Peyer's patch (tissue), 4 donors: Measurements from ENCODE around the gene PEX5.

Experiments used
- POLR2A ChIP-seq, 2 donors: fragments of 450-650 bp; IDR thresholded peaks; one replicate each; pipeline ENCODE4 v1.5.1; 2017; ENCODE audit warnings: antibody characterized with exemption in 2 of 2, mild to moderate bottlenecking in 2 of 2, moderate library complexity in 2 of 2
- TF ChIP-seq, protein P1 (sequence below), 6 experiments: fragments of 450-650 bp in 4 of 6; fragments of 200-600 bp in 2 of 6; sonication (generic) in 1 of 6; IDR thresholded peaks; one replicate each; pipeline ENCODE4 v1.5.1; 2017 to 2019; ENCODE audit warnings: antibody characterized with exemption in 6 of 6, mild to moderate bottlenecking in 3 of 6, moderate library complexity in 1 of 6

DNA sequence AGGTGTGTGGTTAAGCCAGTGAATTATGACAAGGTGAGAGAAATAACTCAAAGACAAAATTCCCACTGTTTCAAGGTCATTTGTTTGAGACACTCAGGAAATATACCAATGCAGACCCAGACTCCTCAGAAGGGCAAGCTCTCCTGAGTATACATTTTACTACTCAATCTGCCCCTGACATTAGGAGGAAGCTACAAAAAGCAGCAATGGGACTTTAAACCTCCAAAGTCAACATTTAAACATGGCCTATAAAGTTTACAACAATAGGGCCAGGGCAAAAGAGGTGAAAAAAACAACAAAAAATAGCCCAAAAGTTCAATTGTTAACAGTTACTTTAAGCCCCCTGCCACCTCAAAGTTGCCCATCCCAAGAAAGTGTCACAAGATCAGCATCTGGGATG is 19.5 kb upstream of the PEX5 start:
- TF ChIP-seq POLR2A (IDR thresholded peaks at IDR 0.05) = no peak
- TF ChIP-seq, protein P1, sequence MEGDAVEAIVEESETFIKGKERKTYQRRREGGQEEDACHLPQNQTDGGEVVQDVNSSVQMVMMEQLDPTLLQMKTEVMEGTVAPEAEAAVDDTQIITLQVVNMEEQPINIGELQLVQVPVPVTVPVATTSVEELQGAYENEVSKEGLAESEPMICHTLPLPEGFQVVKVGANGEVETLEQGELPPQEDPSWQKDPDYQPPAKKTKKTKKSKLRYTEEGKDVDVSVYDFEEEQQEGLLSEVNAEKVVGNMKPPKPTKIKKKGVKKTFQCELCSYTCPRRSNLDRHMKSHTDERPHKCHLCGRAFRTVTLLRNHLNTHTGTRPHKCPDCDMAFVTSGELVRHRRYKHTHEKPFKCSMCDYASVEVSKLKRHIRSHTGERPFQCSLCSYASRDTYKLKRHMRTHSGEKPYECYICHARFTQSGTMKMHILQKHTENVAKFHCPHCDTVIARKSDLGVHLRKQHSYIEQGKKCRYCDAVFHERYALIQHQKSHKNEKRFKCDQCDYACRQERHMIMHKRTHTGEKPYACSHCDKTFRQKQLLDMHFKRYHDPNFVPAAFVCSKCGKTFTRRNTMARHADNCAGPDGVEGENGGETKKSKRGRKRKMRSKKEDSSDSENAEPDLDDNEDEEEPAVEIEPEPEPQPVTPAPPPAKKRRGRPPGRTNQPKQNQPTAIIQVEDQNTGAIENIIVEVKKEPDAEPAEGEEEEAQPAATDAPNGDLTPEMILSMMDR (IDR thresholded peaks at IDR 0.05) = no peak
